Measurements from ENCODE around the gene CYP26B1. TPM values are rescaled to one million over a fixed set of nuclear protein-coding genes. Genes with fewer than 3 reads are reported as not detected.

Gene CYP26B1
- total RNA-seq, 3 donors from 2014 or later: 0.82 to 9.5 (median 2.5) TPM

- DNase-seq: peak; percentile 67 to 82 (median 78)
- TF ChIP-seq CTCF (IDR thresholded peaks at IDR 0.05): no peak
- ATAC-seq: peak; percentile 59
- Histone ChIP-seq H3K36me3 (ENCODE audit: low read depth) (no peaks in the 10 kb centered on the region), H3K4me3 (no peak overlapping the region), H3K9me3 (no peaks in the 10 kb centered on the region), H3K4me1 (ENCODE audit: low read depth) (peaks cover 66% of the 10 kb centered on the region)
- intact Hi-C loops (cut with DNase I, micrococcal nuclease): no loop called here
Measured at GRCh38 chr2:72142570-72143440, 4.9 kb downstream of the CYP26B1 start.

GRCh38 chr2:72141881-72142451, 5.7 kb downstream of the CYP26B1 start:
- H3K4me1 ChIP-seq (ENCODE audit: low read depth): peaks cover 61% of the 10 kb centered on the region
- peak in 1 of 3 donors; percentile 36 for DNase-seq
- no peak for ATAC-seq

GRCh38 chr2:72141032-72141645, 6.5 kb downstream of the CYP26B1 start:
- H3K9me3 ChIP-seq: no peaks in the 10 kb centered on the region
- ATAC-seq: no peak
- no peak overlapping the region for H3K4me3 ChIP-seq
- H3K36me3 ChIP-seq (ENCODE audit: low read depth): no peaks in the 10 kb centered on the region
- peak in 2 of 3 donors; percentile 0 to 22 for DNase-seq
- TF ChIP-seq CTCF (IDR thresholded peaks at IDR 0.05): no peak
- peaks cover 53% of the 10 kb centered on the region for H3K4me1 ChIP-seq (ENCODE audit: low read depth)
- intact Hi-C loops (cut with DNase I, micrococcal nuclease): no loop called here

More at GRCh38 chr2:72141881-72142451, 5.7 kb downstream of the CYP26B1 start:
- TF ChIP-seq CTCF (IDR thresholded peaks at IDR 0.05): no peak
- no peak overlapping the region for H3K4me3 ChIP-seq
- no peaks in the 10 kb centered on the region for H3K9me3 ChIP-seq
- no peaks in the 10 kb centered on the region for H3K36me3 ChIP-seq (ENCODE audit: low read depth)
- intact Hi-C loops (cut with DNase I, micrococcal nuclease): no loop called here

GRCh38 chr2:72140621-72140960, 7.1 kb downstream of the CYP26B1 start:
- intact Hi-C loops (cut with DNase I, micrococcal nuclease): no loop called here
- ATAC-seq: no peak
- TF ChIP-seq CTCF (IDR thresholded peaks at IDR 0.05): no peak
- Histone ChIP-seq H3K4me3 (no peak overlapping the region), H3K36me3 (ENCODE audit: low read depth) (no peaks in the 10 kb centered on the region), H3K4me1 (ENCODE audit: low read depth) (peaks cover 48% of the 10 kb centered on the region), H3K9me3 (no peaks in the 10 kb centered on the region)
- peak in 1 of 3 donors; percentile 36 for DNase-seq

GRCh38 chr2:72139874-72140620, 7.6 kb downstream of the CYP26B1 start:
- intact Hi-C loops (cut with DNase I, micrococcal nuclease): no loop called here
- Histone ChIP-seq H3K9me3 (no peaks in the 10 kb centered on the region), H3K4me3 (no peak overlapping the region), H3K36me3 (ENCODE audit: low read depth) (no peaks in the 10 kb centered on the region), H3K4me1 (ENCODE audit: low read depth) (peaks cover 43% of the 10 kb centered on the region)
- DNase-seq (peak in 1 of 3 donors; percentile 26), ATAC-seq (no peak)
- TF ChIP-seq CTCF (IDR thresholded peaks at IDR 0.05): no peak
